ENCODE results near the gene MAP3K4. TPM values are rescaled to one million over a fixed set of nuclear protein-coding genes. Genes with fewer than 3 reads are reported as not detected.

MAP3K4 gene
- total and polyA plus RNA-seq, 2 of the 4 experiments (the other 2 are of a cell fraction): 11.5 to 20.4 TPM

DNA sequence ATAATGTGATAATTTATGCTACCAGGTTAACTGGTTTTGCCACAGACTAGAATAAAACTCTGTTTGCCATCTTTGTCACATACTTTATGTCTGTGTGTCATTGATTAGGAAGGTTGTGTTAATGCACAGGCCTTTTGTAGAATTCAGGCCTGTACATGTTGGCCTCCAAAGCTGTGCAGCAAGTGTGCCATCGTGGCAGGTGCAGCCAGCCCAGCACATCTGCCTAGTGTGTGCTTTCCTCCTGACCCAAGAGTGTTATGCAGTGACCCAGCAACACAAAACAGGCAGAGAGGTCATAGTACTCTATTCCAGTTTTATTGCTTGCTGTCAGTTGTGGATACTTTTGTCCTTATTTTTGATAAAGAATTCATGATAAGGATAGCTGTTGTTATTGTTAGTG lies 3.7 kb downstream of the MAP3K4 start:
- dilution Hi-C loops (cut with HindIII; ENCODE audit: low sequenced_read_pairs, unreplicated experiment): no loop called here
- Histone ChIP-seq H3K79me1 (ENCODE audit: low read depth in 1 of 2, low read length in 2 of 2) (peaks cover 10 to 38% of the 10 kb centered on the region in 2 experiments), H2AFZ (replicated peaks; ENCODE audit: low read length, poor library complexity) (no peak overlapping the region), H2AK9ac (replicated peaks; ENCODE audit: low read depth, low read length, poor library complexity) (no peak overlapping the region), H3K36me3 (ENCODE audit: control insufficient read depth, insufficient read depth, low read length) (no peaks in the 10 kb centered on the region), H2BK20ac (ENCODE audit: low read depth, low read length) (no peak overlapping the region), H3K56ac (ENCODE audit: extremely low read depth, insufficient read depth, low read length) (no peak overlapping the region), H3K23ac (ENCODE audit: low read depth, low read length) (no peak overlapping the region), H3K4me1 (ENCODE audit: control insufficient read depth, insufficient read depth, low read length) (no peaks in the 10 kb centered on the region; the same call in 1 of the 2 replicates), H3K9me3 (ENCODE audit: control insufficient read depth, insufficient read depth, low read length) (no peaks in the 10 kb centered on the region), H4K5ac (ENCODE audit: low read depth, low read length) (no peak overlapping the region), H4K8ac (ENCODE audit: low read depth in 2 of 2, low read length in 2 of 2) (no peak overlapping the region), H2BK120ac (ENCODE audit: low read depth, low read length) (no peak overlapping the region), H2BK5ac (ENCODE audit: low read depth, low read length, poor library complexity, severe bottlenecking) (no peak overlapping the region), H3K4me3 (ENCODE audit: insufficient read depth, low read depth, low read length) (no peak overlapping the region), H2AK5ac (ENCODE audit: low read depth, low read length) (no peak overlapping the region), H3K4me2 (ENCODE audit: low read depth, low read length) (no peak overlapping the region), H4K91ac (ENCODE audit: insufficient read depth, low read depth, low read length) (no peak overlapping the region), H3K18ac (ENCODE audit: low read depth, low read length) (no peak overlapping the region), H4K20me1 (ENCODE audit: insufficient read depth, low read length) (peaks cover 18% of the 10 kb centered on the region), H3K9ac (ENCODE audit: low read depth, low read length) (no peak overlapping the region), H2BK15ac (ENCODE audit: low read depth, low read length) (no peak overlapping the region), H3K9me1 (ENCODE audit: insufficient read depth, low read length) (peaks cover 3% of the 10 kb centered on the region), H3K27ac (ENCODE audit: insufficient read depth, low read length) (no peak overlapping the region), H3K4ac (ENCODE audit: low read depth, low read length) (no peak overlapping the region), H3K27me3 (ENCODE audit: control insufficient read depth, insufficient read depth, low read length) (no peaks in the 10 kb centered on the region), H3K14ac (replicated peaks; ENCODE audit: low read depth, low read length) (no peak overlapping the region)
- intact Hi-C loops (cut with micrococcal nuclease): no loop called here
- POLR2A ChIA-PET (ENCODE audit: unreplicated experiment): no interaction called here
- TF ChIP-seq CEBPB (IDR thresholded peaks at IDR 0.05; ENCODE audit: low read depth, low read length): no peak
- no peak for TF ChIP-seq RAD21 (IDR thresholded peaks at IDR 0.05; ENCODE audit: low read length)
- no peak for TF ChIP-seq ELK1 (IDR thresholded peaks at IDR 0.05; ENCODE audit: borderline replicate concordance, low read depth, low read length)
- TF ChIP-seq MAZ (IDR thresholded peaks at IDR 0.05; ENCODE audit: borderline replicate concordance, low read depth, low read length): no peak
- no peak for TF ChIP-seq RCOR1 (IDR thresholded peaks at IDR 0.05; ENCODE audit: insufficient replicate concordance, low read length)
- TF ChIP-seq MAFK (IDR thresholded peaks at IDR 0.05; ENCODE audit: low read depth, low read length): no peak
- TF ChIP-seq, protein P1, sequence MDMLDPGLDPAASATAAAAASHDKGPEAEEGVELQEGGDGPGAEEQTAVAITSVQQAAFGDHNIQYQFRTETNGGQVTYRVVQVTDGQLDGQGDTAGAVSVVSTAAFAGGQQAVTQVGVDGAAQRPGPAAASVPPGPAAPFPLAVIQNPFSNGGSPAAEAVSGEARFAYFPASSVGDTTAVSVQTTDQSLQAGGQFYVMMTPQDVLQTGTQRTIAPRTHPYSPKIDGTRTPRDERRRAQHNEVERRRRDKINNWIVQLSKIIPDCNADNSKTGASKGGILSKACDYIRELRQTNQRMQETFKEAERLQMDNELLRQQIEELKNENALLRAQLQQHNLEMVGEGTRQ (IDR thresholded peaks at IDR 0.05; ENCODE audit: low read depth, low read length): no peak
- no peak for TF ChIP-seq POLR2A (IDR thresholded peaks at IDR 0.05; ENCODE audit: low read depth, low read length)
- TF ChIP-seq SMC3 (IDR thresholded peaks at IDR 0.05; ENCODE audit: low read depth, low read length): no peak
- TF ChIP-seq BHLHE40 (IDR thresholded peaks at IDR 0.05; ENCODE audit: low read depth, low read length): no peak
- no peak for TF ChIP-seq MXI1 (IDR thresholded peaks at IDR 0.05; ENCODE audit: borderline replicate concordance, low read depth, low read length)
- TF ChIP-seq, protein P2, sequence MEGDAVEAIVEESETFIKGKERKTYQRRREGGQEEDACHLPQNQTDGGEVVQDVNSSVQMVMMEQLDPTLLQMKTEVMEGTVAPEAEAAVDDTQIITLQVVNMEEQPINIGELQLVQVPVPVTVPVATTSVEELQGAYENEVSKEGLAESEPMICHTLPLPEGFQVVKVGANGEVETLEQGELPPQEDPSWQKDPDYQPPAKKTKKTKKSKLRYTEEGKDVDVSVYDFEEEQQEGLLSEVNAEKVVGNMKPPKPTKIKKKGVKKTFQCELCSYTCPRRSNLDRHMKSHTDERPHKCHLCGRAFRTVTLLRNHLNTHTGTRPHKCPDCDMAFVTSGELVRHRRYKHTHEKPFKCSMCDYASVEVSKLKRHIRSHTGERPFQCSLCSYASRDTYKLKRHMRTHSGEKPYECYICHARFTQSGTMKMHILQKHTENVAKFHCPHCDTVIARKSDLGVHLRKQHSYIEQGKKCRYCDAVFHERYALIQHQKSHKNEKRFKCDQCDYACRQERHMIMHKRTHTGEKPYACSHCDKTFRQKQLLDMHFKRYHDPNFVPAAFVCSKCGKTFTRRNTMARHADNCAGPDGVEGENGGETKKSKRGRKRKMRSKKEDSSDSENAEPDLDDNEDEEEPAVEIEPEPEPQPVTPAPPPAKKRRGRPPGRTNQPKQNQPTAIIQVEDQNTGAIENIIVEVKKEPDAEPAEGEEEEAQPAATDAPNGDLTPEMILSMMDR (conservative IDR thresholded peaks at IDR 0.05; ENCODE audit: low read depth, low read length): no peak
- no peak for TF ChIP-seq CHD1 (IDR thresholded peaks at IDR 0.05; ENCODE audit: low read depth, low read length)
- no peak for TF ChIP-seq FOS (IDR thresholded peaks at IDR 0.05; ENCODE audit: low read depth, low read length)
- TF ChIP-seq RFX5 (IDR thresholded peaks at IDR 0.05; ENCODE audit: low read depth, low read length): no peak
- no peak for TF ChIP-seq NFE2L2 (IDR thresholded peaks at IDR 0.05; ENCODE audit: low read depth, low read length)
- no TSS peak for BruUV-seq (replicated peaks)
- CTCF ChIA-PET: no interaction called here
- 80% methylated on average over 1 of the region's 1 CpG; no CpG with 5 or more reads in 1 of the 2 experiments for WGBS, 2 experiments (ENCODE audit: extremely low coverage in 2 of 2, insufficient read length in 1 of 2)
- in situ Hi-C loops (cut with MboI; ENCODE audit: low sequenced_read_pairs): loop anchor here (25.0 kb wide), 1 partner anchor 267 kb away; the partner anchor contains the start of gene AGPAT4
- ATAC-seq (ENCODE audit: low read depth): no peak
- DNase-seq: no peak
